HG02885 (cell line): ENCODE data around the gene TMIGD2.
"Not testable (repeated sequence)": the region's sequence is repeated elsewhere in the genome, so short reads cannot be mapped to it uniquely, and the experiment has no call there.

Experiments
- ATAC-seq: cut with Tn5 transposase; IDR thresholded peaks from one replicate; pipeline ENCODE4 v1.9.1; 2021; ENCODE audit warnings: mild to moderate bottlenecking; ENCODE audit not compliant: unreplicated experiment, poor library complexity

Gene TMIGD2

GRCh38 chr19:4302243-4302640 lies at the start of gene TMIGD2:
TSS of gene TMIGD2 (minus strand) at chr19:4302389. CDS start at chr19:4302385, 4 bp downstream.
- no peak for ATAC-seq

GRCh38 chr19:4350726-4351125 lies 48.5 kb upstream of the TMIGD2 start:
- ATAC-seq = no peak

- no peak for ATAC-seq
Observed at GRCh38 chr19:4350111-4350510, 47.9 kb upstream of the TMIGD2 start.

GRCh38 chr19:4349225-4349624 lies 47.0 kb upstream of the TMIGD2 start:
- ATAC-seq = not testable (repeated sequence)

DNA sequence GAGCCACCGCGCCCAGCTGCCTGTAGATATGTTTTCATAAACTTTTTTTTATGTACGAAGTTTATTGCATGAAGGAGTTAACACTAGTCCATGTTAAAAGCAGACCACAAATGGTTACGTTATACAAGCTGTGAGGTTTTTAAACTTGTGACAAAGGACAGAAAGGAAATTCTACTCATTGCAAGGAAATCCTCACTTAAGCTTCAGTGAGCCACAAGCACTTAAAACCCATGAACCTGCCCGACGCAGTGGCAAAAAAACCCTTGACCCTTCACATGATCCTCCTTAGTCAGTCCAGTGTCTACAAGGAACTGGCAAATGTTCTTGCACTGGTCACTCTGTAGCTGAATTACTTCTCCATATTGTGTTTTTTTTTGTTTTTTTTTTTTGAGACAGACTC lies 45.3 kb upstream of the TMIGD2 start:
- no peak for ATAC-seq

- ATAC-seq = no peak
Observed at GRCh38 chr19:4346020-4346383, 43.8 kb upstream of the TMIGD2 start.

DNA sequence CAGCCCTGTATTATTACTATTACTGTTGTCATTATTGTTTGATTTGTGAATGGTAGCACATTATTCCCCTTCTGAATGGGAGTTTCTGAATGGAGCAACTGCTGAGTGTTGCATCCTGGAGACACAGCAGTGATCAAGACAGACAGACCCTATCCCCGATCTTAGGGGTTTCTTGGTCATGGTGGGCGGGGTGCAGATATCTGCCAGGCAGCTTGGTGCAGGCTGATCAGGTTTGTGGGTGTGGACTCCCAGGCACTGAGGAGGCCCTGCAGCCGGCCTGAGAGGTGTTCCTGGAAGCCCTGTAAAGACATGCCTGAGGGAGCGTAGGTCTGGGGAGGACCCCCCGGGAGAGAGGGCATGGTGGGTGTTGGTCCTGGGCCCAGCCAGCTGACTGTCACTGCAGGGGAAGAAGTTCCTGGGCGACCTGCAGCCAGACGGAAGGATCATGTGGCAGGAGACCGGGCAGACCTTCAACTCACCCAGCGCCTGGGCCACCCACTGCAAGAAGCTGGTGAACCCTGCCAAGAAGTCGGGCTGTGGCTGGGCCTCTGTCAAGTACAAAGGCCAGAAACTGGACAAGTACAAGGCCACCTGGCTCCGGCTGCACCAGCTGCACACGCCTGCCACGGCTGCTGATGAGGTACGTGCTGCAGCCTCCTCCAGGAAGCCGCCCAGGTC lies 43.3 kb upstream of the TMIGD2 start:
- ATAC-seq = no peak

DNA sequence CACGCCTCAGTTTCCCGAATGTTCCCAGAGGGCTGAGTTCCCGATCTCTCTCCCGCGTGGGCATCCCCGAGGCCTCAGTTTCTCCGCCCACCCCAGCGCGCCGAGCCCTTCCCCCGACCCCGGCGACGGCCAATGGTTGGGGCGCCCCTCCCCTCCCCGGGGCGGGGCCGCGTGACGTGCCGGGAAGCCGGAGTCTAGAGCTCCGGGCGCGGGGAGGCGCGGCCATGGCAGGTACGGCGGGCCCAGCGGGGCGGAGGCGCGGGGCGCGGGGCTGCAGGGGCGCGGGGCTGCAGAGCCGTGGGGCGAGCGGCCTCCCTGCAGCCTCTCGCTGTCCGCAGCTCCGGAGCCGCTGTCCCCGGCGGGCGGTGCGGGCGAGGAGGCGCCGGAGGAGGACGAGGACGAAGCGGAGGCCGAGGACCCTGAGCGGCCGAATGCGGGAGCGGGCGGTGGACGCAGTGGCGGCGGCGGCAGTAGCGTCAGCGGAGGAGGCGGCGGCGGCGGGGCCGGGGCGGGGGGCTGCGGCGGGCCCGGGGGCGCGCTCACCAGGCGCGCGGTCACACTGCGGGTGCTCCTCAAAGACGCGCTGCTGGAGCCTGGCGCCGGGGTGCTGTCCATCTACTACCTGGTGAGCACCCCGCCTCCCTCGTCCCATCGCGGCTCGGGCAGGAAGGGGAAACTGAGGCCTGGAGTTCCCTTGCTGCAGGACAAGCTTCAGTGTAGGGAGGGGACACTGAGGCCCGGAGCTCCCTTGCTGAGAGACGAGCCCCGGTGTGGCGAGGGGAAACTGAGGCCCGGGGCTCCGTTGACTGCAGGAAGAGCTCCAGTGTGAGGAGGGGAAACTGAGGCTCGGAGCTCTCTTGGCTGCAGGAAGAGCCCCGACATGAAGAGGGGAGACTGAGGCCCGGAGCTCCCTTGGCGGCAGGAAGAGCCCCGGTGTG lies 41.5 kb upstream of the TMIGD2 start, which contains the start of gene MPND:
Gene MPND, plus strand, starts transcription at position 193 of the 938 bp plus-strand sequence. Its CDS starts 32 bp downstream, at position 225.
- peak; percentile 66 for ATAC-seq

DNA sequence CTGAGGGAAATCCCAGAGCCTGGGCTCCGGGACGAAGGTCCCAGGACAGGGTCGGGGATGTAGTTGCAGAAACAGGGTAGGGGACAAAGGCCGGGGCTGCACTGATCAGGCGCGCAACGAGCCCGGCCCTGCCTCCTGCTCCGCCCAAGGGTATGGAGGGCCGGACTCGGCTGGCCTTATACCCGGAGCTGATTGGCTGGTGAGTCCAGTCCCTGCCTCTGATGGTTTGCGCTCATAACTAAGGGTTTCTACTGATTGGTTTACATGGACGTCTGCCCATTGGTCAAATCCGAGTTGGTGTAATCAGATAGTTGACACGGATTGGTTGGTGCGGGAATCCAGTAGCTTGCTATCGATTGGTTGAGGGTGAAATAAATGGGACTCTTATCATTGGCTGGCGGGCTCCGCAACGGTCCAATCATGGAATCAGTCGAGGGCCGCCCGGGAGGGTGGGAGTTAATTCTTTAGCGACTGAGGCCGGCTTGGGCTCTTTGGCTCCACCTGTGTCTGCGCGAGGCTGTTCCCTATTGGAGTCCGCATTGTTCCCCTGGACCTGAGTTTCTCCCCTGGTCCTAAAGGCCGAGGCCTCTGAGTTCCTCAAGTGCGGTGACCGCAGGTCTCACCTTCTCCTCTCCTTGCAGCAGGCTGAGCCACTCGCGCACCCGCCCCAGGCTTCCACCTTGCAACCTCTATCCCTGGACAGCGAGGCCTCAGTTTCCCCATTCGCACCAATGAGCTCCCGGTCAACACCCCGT lies 40.6 kb upstream of the TMIGD2 start:
- ATAC-seq = peak; percentile 86

DNA sequence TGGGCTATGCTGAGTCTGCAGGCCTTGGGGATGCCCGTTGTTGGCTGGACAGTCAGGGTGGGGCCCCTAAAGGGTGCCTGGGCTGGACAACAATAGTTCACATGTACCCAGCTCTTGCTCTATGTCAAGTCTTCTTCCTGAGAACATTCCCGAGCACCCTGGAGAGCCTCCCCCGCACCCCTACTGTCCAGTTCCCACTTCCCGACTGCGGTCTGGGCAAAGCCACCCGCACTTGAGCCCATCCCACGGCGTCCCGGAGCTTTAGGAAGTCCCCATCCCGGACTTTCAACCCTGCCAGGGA lies 40.1 kb upstream of the TMIGD2 start:
- ATAC-seq = no peak

DNA sequence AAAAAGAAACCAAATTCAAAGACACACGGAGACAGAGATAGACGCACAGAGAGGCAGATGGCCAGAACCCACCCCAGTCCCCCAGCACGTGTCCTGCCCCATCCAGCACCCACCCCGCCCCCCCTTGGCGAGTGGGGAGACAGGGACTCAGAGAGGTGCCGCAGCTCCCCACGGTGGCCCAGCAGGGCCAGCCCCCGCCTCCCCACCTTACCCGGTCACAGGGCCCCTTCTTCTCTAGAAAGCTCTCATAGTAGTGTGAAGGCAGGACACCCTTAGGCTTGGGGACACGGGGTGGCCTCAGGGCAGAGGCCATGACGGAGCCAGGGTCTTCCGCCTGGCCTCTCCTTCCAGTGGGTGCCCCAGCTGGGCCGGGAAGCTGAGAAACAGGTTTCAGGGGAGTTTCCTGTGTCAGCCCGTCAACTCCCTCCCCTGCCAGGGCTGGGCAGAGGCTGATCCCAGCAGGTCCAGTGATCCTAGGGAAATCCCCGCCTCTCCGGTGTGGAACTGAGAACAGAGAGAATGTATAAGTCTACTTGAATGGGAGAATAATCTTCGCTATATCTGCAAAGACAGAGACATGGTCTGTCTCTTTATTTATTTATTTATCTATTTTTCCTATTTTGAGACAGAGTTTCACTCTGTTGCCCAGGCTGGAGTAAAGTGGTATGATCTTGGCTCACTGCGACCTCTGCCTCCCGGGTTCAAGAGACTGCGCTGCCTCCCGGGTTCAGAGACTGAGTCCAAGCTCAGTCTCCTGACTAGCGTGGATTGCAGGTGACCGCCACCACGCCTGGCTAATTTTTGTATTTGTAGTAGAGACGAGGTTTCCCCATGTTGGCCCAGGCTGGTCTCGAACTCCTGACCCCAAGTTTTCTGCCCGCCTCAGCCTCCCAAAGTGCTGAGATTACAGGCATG lies 36.5 kb upstream of the TMIGD2 start, which contains the start of gene STAP2:
Gene STAP2, minus strand, starts transcription at position 387 of the 915 bp plus-strand sequence. Its CDS starts 74 bp downstream, at position 313.
- no peak for ATAC-seq

GRCh38 chr19:4337906-4338440 lies 35.8 kb upstream of the TMIGD2 start:
- no peak for ATAC-seq

DNA sequence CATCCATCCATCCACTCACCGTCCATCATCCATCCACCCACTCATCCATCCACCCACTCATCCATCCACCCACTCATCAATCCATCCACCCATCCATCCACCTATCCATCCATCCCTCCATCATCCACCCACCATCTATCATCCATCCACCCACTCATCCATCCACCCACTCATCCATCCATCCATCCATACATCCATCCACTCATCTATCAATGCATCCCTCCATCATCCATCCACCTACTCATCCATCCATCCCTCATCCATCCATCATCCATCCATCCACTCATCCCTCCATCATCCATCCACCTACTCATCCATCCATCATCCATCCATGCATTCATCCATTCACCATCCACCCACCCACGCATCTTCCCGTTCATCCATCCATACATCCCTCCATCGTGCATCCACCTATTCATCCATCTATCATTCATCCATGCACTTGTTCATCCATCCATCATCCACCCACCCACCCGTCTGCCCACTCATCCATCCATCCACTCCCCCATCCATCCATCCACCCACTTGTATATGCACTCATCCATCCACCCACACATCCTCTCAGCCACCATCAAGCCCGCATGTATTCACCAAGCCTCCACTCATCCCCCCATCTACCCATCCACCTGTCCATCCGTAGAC lies 32.9 kb upstream of the TMIGD2 start:
- ATAC-seq = no peak

DNA sequence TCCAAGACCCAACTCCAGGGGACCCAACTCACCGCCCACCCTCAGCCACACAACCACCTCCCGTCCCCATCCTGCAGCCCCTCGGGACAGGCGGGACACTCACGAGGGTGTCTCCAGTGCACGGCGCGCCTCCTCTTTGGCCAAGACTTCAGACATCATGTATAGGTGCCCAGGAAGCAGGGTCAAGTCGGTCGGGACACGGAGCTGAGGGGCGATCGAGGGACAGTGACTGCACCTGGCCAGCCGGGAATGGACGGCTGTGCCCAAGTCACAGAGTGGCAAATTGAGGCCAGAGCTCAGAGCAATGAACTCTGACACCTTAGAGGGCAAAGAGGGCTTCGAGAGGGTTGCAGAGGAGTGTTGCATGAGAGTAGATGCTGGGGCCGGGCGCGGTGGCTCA lies 27.7 kb upstream of the TMIGD2 start:
- ATAC-seq = no peak

- not testable (repeated sequence) for ATAC-seq
Observed at GRCh38 chr19:4328991-4329681, 26.9 kb upstream of the TMIGD2 start.

- ATAC-seq = peak; percentile 78
Observed at GRCh38 chr19:4328243-4328990, 26.2 kb upstream of the TMIGD2 start.

DNA sequence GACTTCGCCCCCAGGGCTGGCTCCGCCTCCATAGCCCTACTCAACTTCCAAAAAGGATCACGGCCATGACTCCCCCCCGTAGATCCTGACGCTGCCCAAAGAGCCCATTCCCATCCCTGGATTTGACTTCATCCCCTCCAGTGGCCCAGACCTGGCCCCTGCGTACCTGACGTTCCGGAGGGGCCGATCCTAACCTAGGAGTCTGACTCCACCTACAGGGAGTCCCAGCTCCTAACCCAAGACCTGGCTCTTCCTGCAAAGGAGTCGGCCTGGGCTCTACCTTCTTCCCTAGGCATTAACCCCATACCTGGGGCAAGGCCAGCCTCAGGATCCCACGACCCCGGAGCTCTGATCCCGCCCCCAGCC lies 25.7 kb upstream of the TMIGD2 start:
- no peak for ATAC-seq
